Measurements from ENCODE around the gene KRT6B. TPM values are rescaled to one million over a fixed set of nuclear protein-coding genes. Genes with fewer than 3 reads are reported as not detected.

KRT6B gene
- polyA plus RNA-seq, 1 donor from 2014 or later: not detected

DNA sequence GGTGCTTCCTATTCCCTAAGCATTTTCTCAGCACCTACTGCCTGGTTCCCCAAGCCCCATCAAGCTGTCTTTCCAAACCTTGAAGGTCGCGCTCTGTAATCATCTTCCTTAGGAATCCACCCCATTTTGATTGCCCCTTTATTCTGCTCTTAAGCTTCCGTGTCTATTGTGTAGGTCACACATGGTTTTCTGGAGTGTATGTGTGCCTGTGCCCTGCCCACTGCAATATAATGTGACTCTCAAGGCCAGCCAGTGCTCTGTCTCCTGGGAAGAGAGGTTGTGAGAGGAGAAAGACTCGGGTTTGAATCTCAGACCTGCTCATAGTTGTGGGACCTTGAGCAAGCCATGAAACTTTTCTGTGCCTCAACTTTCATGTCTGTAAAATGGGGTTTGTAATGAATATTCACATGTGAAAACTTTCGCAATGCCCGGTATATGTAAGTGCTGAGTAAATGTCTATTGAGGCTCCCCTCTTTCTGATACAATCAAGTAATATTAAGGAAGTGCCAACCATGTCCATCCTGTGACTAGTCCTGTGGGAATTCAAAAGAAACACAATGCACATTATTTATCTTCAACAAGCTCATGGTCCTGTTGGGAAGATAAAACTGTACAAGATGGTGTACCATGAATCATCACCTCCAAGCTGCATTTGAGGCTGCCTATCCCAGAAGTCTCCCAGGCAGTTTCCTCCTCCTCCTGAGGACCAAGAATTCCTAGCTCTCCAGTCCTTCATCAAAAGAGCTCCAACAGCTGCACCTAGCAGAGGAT is 17.0 kb downstream of the KRT6B start:
- H3K9ac ChIP-seq (ENCODE audit: low read length): no peak overlapping the region
- H3K27me3 ChIP-seq (ENCODE audit: insufficient read depth, low read depth, low read length): no peaks in the 10 kb centered on the region
- H3K9me2 ChIP-seq (ENCODE audit: insufficient read depth, low read length): no peaks in the 10 kb centered on the region
- H3K4me3 ChIP-seq (ENCODE audit: low read length): no peak overlapping the region
- no peak overlapping the region for H3K27ac ChIP-seq (ENCODE audit: low read length)
- no peaks in the 10 kb centered on the region for H3K9me3 ChIP-seq (ENCODE audit: low read length)
- no peaks in the 10 kb centered on the region for H3K79me2 ChIP-seq (replicated peaks; ENCODE audit: insufficient read depth, low read length)
- no peak overlapping the region for H2AFZ ChIP-seq (ENCODE audit: low read depth, low read length)
- H3K4me2 ChIP-seq (ENCODE audit: low read length): no peak overlapping the region
- no peaks in the 10 kb centered on the region for H3F3A ChIP-seq (ENCODE audit: insufficient read depth, low read length, poor library complexity, severe bottlenecking)
- no peaks in the 10 kb centered on the region for H3K36me3 ChIP-seq (ENCODE audit: insufficient read depth, low read length)
- H4K20me1 ChIP-seq (ENCODE audit: insufficient read depth): no peaks in the 10 kb centered on the region
- TF ChIP-seq, protein P1, sequence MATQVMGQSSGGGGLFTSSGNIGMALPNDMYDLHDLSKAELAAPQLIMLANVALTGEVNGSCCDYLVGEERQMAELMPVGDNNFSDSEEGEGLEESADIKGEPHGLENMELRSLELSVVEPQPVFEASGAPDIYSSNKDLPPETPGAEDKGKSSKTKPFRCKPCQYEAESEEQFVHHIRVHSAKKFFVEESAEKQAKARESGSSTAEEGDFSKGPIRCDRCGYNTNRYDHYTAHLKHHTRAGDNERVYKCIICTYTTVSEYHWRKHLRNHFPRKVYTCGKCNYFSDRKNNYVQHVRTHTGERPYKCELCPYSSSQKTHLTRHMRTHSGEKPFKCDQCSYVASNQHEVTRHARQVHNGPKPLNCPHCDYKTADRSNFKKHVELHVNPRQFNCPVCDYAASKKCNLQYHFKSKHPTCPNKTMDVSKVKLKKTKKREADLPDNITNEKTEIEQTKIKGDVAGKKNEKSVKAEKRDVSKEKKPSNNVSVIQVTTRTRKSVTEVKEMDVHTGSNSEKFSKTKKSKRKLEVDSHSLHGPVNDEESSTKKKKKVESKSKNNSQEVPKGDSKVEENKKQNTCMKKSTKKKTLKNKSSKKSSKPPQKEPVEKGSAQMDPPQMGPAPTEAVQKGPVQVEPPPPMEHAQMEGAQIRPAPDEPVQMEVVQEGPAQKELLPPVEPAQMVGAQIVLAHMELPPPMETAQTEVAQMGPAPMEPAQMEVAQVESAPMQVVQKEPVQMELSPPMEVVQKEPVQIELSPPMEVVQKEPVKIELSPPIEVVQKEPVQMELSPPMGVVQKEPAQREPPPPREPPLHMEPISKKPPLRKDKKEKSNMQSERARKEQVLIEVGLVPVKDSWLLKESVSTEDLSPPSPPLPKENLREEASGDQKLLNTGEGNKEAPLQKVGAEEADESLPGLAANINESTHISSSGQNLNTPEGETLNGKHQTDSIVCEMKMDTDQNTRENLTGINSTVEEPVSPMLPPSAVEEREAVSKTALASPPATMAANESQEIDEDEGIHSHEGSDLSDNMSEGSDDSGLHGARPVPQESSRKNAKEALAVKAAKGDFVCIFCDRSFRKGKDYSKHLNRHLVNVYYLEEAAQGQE (IDR thresholded peaks at IDR 0.05; ENCODE audit: borderline replicate concordance): no peak
- no peak for TF ChIP-seq POLR2AphosphoS5 (IDR thresholded peaks at IDR 0.05)
- no peak for TF ChIP-seq TAF1 (IDR thresholded peaks at IDR 0.05; ENCODE audit: low read depth)
- TF ChIP-seq SMC3 (conservative IDR thresholded peaks at IDR 0.05; ENCODE audit: poor library complexity): no peak
- TF ChIP-seq EP300 (conservative IDR thresholded peaks at IDR 0.05; ENCODE audit: poor library complexity, severe bottlenecking): no peak
- no peak for TF ChIP-seq CTCF (IDR thresholded peaks at IDR 0.05; ENCODE audit: poor library complexity, severe bottlenecking)
- no peak for TF ChIP-seq MXI1 (conservative IDR thresholded peaks at IDR 0.05; ENCODE audit: poor library complexity, severe bottlenecking)
- no peak for TF ChIP-seq RAD21 (conservative IDR thresholded peaks at IDR 0.05)
- no peak for TF ChIP-seq EZH2 (IDR thresholded peaks at IDR 0.05; ENCODE audit: borderline replicate concordance, insufficient read depth, low read length, poor library complexity, severe bottlenecking)

DNA sequence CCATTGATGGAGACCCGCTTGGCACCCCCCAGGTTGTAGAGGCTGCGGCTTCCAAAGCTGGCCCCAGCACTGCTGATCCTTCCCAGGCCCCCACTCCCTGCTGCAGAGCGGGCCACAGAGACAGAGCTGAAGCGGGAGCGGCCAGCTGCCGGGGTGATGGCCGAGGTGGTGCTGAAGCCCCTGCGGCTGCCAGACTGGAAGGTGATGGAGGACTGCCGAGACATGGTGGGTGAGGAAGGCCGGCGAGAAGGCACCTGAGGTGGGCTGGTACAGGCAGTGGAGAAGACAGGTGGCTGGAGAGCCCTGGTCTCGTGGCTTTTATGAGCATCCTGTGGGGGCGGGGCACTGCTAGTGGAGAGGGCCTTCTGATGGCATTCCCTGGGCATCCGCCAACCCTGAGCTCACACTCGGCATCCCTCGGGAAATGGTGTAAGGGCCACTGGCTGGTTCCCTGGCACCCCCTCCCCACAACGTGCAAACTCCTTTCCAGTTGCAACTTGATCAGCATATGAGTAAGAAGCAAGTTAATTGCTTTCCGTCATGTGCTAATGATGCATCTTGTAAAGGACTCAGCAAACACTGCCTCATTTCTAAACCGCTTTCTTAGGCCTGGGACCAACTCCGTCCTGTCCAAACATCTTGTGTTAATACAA is 17.7 kb downstream of the KRT6B start, which contains the start of gene KRT75:
TSS of gene KRT75 (minus strand) at position 291 of the 653 bp plus-strand sequence. CDS start at position 224, 67 bp downstream.
- H3K27ac ChIP-seq (ENCODE audit: low read length): no peak within 1 kb of the TSS
- H3K4me2 ChIP-seq (ENCODE audit: low read length): no peak within 1 kb of the TSS
- no peaks in the 10 kb centered on the region for H3K79me2 ChIP-seq (replicated peaks; ENCODE audit: insufficient read depth, low read length)
- H4K20me1 ChIP-seq (ENCODE audit: insufficient read depth): no peaks in the 10 kb centered on the region
- no peak within 1 kb of the TSS for H3K9ac ChIP-seq (ENCODE audit: low read length)
- no peaks in the 10 kb centered on the region for H3K36me3 ChIP-seq (ENCODE audit: insufficient read depth, low read length)
- no peaks in the 10 kb centered on the region for H3F3A ChIP-seq (ENCODE audit: insufficient read depth, low read length, poor library complexity, severe bottlenecking)
- TF ChIP-seq CTCF (IDR thresholded peaks at IDR 0.05; ENCODE audit: poor library complexity, severe bottlenecking) (no peak), TAF1 (IDR thresholded peaks at IDR 0.05; ENCODE audit: low read depth) (no peak), POLR2AphosphoS5 (IDR thresholded peaks at IDR 0.05) (no peak), SMC3 (conservative IDR thresholded peaks at IDR 0.05; ENCODE audit: poor library complexity) (no peak), MXI1 (conservative IDR thresholded peaks at IDR 0.05; ENCODE audit: poor library complexity, severe bottlenecking) (no peak), RAD21 (conservative IDR thresholded peaks at IDR 0.05) (no peak), EP300 (conservative IDR thresholded peaks at IDR 0.05; ENCODE audit: poor library complexity, severe bottlenecking) (no peak), EZH2 (IDR thresholded peaks at IDR 0.05; ENCODE audit: borderline replicate concordance, insufficient read depth, low read length, poor library complexity, severe bottlenecking) (no peak)
- TF ChIP-seq, protein P1 (IDR thresholded peaks at IDR 0.05; ENCODE audit: borderline replicate concordance): no peak
- H3K9me3 ChIP-seq (ENCODE audit: low read length): no peaks in the 10 kb centered on the region
- H2AFZ ChIP-seq (ENCODE audit: low read depth, low read length): no peak within 1 kb of the TSS
- H3K4me3 ChIP-seq (ENCODE audit: low read length): no peak within 1 kb of the TSS
- no peaks in the 10 kb centered on the region for H3K27me3 ChIP-seq (ENCODE audit: insufficient read depth, low read depth, low read length)
- H3K9me2 ChIP-seq (ENCODE audit: insufficient read depth, low read length): no peaks in the 10 kb centered on the region
